GM20000 (cell line): ENCODE results near the gene MYO1D.
A peak's percentile ranks its signal among the peaks of the same experiment; 100 is the strongest.

Experiments used
- DNase-seq: peaks from one replicate; pipeline ENCODE4 v3.0.0; 2012; ENCODE audit warnings: low spot score
- TF ChIP-seq, protein P1 (sequence below): IDR thresholded peaks from 2 replicates; pipeline ENCODE4 v1.5.1; 2012; ENCODE audit warnings: mild to moderate bottlenecking, control low read depth; ENCODE audit errors: extremely low read depth, missing control alignments

The MYO1D gene

DNA sequence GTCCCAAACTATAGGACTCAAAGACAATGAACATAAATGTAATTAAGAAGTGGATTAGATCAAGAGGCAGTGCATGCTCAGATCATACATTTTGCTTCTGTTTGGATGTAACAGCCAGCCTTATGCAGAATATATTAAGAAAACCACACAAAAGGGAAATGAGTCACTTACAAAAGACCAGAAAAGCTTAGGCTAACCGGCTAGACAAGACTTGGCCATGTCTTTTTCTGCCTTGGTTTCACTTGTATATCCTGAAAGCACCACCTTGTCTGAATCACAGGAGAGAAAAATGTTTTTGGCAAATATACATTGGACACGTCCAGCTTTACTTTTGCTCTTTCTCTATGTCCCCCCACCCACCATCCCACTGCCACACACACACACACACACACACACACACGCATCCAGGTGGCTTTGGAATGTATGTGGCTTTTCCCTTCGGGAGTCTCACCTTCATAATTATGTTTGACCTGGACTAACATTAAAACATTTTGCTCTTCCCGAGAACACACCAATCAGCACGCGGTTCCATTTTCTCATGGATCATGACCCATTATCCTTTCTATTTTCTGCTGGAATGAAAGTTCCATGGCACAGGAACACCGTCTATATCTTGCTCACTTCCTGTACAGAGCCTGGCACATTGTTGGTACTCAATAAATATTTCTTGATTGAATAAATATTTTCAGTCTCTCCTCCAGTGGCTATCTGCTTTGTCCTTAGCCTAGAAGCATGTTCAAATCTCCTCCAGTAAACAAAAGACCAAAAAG is 325.6 kb downstream of the MYO1D start:
- DNase-seq, result peak; percentile 64

DNA sequence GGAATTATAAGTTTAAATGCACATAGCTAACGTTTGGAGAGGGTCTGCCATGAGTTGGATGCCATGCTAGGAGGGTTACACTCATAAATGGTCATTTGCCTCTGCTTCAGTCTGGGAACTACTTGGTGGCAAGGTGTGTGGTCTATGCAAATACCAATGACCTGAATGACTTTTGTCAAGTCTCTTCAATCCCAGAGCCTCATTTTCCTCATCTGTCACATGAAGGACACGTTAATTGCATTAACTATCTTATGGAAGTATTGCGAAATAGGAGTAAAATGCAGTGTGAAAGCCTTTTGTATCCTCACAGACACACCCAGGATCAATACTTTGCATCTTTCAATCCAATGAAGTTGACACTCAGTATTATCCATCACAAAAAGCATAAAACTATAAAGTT is 327.4 kb downstream of the MYO1D start:
- TF ChIP-seq, protein P1, sequence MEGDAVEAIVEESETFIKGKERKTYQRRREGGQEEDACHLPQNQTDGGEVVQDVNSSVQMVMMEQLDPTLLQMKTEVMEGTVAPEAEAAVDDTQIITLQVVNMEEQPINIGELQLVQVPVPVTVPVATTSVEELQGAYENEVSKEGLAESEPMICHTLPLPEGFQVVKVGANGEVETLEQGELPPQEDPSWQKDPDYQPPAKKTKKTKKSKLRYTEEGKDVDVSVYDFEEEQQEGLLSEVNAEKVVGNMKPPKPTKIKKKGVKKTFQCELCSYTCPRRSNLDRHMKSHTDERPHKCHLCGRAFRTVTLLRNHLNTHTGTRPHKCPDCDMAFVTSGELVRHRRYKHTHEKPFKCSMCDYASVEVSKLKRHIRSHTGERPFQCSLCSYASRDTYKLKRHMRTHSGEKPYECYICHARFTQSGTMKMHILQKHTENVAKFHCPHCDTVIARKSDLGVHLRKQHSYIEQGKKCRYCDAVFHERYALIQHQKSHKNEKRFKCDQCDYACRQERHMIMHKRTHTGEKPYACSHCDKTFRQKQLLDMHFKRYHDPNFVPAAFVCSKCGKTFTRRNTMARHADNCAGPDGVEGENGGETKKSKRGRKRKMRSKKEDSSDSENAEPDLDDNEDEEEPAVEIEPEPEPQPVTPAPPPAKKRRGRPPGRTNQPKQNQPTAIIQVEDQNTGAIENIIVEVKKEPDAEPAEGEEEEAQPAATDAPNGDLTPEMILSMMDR, result no peak
- no peak for DNase-seq

More for the DNA sequence above, 325.6 kb downstream of the MYO1D start:
- TF ChIP-seq, protein P1, result no peak

DNA sequence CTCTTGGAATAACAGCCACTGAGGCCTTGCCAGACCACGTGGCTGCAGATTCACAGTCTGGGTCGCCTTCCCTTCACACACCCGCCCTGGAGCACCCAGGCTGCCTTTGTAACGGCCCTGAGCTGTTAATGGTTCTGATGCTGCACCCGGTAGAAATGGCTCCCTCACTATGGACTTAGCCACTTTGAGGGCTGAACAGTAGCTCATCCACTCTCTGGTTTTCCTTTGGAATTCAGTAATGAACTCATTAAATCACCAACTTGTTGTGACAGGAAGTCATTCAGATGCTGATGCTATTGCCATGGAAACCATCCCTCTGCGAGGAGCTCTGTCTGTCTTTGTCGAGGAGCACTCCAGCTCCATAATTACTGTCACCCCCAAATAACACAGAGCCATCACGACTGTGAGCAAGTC is 330.9 kb downstream of the MYO1D start:
- no peak for DNase-seq
- TF ChIP-seq, protein P1, result no peak

DNA sequence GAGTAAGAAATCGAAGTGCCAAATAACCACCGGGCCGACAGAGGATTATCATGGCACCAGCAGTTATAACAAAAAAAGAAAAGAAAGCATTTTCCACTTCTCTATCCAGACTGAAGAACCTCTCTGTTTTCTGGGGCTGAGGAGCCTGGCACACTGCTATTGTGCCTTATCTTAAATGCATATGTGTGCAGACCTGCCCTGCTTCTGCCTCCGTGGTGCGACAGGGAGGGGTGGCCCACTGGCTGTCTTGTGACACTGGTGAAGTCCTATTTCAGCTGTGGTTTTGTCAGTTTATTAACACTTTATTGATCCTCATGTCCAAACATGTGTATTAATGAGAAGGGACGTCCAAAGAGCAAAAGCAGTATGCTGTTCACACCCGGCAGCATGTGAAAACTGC is 334.7 kb downstream of the MYO1D start:
- DNase-seq, result no peak
- TF ChIP-seq, protein P1, result no peak

DNA sequence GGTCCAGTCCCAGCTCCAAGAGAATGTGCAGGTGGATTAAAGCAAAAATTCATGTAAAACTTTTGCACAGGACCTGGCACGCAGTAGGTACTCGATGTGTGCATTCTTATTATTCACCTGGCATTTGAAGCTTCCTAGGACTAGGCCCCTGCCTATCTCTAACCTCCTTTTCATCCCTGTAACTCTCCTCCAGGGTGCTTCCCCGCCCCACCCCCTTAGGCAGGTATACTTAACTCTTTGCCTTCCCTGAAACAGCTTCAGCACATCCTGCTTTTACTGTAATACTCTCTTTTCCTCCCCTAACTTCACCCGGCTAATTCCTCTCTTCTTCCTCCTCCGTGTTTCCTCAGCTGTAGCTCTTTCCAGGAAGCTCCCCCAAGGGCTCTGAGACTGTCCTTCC is 335.3 kb downstream of the MYO1D start:
- TF ChIP-seq, protein P1, result no peak
- no peak for DNase-seq

DNA sequence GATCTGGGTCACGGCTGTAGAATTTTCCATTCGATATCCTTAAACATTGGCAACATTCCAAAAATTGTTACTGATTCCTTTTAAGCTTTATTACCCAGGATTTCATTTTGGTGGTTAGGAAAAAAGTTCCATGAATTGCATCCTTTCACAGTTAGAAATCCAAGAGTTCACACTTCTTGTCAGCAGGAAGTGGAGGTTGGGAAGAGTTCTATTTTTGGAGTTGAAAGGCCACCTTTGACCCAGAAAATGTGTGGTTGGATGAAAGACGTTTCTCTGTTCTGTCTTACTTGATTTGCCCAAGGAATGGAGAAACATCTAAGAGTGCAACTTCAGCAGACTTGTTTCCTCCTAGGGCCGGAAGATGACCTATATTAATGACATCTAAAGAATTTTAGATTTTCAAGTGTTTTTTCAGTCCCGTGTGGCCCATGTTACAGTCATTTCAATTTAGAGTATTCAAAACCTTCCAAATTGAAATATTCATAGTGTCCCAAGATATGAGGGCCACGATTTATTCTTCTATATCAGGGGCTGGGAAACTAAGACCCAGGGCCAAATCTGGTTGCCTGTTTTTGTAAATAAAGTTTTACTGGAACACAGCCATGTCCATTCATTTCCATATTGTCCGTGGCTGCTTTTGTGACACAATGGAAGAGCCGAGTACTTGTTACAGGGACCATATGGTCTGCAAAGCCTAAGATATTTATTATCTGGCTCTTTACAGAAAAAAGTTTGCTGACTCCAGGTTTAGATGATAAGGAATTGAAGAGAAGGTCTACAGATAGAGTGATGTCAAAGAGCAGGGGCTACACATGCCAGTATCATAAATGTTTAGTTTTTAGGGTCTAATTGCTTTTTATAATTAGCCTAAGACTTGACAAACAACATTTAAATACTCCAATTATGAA is 339.9 kb downstream of the MYO1D start:
- no peak for DNase-seq
- TF ChIP-seq, protein P1, result no peak

DNA sequence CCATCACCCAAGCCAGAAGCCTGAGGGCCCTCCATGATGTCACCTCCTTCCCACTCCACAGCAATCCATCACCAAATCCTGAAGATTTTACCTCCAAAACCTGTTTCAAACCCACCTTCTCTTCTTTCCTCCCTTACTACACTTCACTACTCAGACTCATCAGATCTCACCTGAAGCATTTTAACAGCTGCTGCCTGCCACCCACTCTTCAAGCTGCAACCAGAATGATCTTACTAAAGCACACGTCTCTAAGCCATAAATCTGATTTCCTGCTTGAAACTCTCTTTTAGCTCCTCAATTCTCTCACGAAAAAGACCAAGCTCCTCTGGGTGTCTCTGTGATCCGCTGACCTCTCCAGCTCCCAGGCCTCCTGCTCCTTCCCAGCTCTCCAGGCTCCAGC is 343.6 kb downstream of the MYO1D start:
- DNase-seq, result no peak
- TF ChIP-seq, protein P1, result no peak
